ENCODE results near the gene EIF6. TPM values are rescaled to one million over a fixed set of nuclear protein-coding genes. Genes with fewer than 3 reads are reported as not detected.

EIF6 gene
- total RNA-seq, 1 donor from 2014 or later, result 124 TPM

DNA sequence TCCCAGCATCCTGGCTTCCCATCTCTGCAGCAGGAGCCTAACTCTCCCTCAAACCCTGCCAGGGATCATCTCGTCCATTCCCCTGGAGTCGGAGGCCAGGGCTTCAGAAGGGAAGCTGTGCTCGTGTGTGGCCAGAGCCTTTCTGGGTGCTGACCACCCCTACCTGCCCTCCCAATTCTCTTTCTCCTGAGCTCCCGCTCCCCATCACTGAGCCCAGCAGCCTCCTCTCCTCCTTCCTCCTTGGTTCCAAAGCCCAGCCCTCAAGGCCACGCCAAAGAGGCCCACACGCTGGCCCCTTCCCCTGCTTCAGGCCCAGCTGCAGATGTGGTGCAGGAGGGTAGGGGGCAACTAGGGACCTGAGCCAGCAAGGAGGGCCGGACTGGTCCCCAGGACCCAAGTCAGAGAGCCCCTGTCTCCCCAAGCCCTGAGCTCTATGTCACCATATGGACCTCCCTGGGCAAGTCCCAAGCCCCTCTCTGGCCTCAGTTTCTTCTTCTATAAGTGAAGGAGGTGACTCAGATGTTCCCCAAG is 6.4 kb upstream of the EIF6 start:
- TF ChIP-seq POLR2A (IDR thresholded peaks at IDR 0.05) (no peak), POLR2AphosphoS5 (IDR thresholded peaks at IDR 0.05; ENCODE audit: insufficient read depth in 1 of 2, low read depth in 1 of 2) (no peak)
- TF ChIP-seq, protein P1, sequence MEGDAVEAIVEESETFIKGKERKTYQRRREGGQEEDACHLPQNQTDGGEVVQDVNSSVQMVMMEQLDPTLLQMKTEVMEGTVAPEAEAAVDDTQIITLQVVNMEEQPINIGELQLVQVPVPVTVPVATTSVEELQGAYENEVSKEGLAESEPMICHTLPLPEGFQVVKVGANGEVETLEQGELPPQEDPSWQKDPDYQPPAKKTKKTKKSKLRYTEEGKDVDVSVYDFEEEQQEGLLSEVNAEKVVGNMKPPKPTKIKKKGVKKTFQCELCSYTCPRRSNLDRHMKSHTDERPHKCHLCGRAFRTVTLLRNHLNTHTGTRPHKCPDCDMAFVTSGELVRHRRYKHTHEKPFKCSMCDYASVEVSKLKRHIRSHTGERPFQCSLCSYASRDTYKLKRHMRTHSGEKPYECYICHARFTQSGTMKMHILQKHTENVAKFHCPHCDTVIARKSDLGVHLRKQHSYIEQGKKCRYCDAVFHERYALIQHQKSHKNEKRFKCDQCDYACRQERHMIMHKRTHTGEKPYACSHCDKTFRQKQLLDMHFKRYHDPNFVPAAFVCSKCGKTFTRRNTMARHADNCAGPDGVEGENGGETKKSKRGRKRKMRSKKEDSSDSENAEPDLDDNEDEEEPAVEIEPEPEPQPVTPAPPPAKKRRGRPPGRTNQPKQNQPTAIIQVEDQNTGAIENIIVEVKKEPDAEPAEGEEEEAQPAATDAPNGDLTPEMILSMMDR (IDR thresholded peaks at IDR 0.05), result no peak
- intact Hi-C loops (cut with DNase I), result no loop called here
- H3K27ac ChIP-seq, result peak overlapping the region; percentile 31
- H3K4me1 ChIP-seq, result peaks cover 6% of the 10 kb centered on the region
- no peaks in the 10 kb centered on the region for H3K9me3 ChIP-seq
- H3K27me3 ChIP-seq, result no peaks in the 10 kb centered on the region
- peak overlapping the region in 1 of 2 donors; percentile 36 for H3K4me3 ChIP-seq
- DNase-seq (ENCODE audit: extremely low spot score in 2 of 2), result no peak
- H3K36me3 ChIP-seq, result no peaks in the 10 kb centered on the region

DNA sequence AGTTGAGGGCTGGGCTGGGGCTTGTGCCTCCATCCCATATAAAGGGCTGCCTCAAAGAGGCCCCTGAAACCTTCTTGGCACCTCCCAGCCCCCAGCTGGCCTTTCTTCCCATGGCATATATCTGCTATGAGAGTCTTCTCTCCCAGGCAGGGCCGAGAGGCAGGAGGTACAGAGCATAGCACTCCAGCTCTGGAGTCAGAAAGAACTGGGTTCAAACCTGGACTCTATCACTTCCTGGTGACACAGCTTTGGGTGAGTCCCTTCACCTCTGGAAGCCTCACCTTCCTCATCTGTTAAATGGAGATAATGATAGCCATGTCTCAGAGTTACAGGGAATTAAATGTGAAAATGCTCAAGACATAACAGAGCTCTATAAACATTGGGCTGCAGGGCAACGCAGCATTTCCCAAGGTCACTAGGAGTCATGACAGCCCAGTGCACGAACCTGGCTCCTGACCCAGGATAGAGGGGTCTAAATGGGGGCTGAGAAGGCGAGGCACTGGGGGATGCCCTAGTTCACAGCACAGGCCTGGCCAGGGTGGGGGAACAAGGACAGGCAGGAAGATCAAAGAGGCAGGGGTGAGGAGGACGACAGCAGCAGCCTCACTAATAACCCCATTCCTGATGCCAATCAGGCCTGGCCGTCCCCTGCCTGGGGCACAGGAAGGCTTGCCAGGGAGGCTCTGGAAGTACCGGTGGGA is 5.8 kb upstream of the EIF6 start:
- H3K9me3 ChIP-seq, result no peaks in the 10 kb centered on the region
- TF ChIP-seq POLR2A (IDR thresholded peaks at IDR 0.05), result no peak

DNA sequence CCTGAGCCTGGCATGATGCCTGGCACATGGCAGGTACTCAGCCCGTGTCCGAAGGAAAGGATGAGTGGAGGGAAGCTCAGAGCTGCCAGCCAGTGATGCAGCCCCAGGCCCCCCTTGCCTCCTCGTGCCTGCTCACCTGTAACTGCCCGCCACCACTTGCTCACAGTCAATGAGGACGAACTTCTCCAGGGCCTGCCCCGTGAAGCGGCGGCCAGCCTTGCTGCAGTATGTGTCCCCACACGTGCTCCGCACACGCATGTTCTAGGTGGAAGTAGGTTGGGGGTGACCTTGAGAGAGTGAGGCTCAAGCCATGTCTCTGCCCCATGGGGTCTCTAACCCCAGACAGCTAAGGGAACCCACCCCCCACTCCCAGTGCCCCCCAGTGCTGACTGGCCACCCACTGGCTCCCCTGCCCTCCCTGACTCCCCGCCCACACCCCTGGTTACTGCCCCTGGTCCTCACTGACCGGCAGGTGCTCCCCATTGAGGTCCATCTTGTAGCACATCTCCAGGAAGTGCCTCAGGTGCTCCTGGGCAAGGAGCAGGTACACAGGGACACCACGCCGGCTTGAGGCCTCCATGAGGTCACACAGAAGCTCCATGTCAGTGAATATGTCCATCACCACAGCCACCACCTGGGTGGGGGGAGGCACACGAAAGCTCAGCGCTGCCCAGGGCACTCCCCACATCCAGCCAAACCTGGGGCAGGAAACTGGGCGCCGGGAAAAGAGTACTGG is 3.9 kb upstream of the EIF6 start:
- Histone ChIP-seq H3K4me1 (peaks cover 18% of the 10 kb centered on the region), H3K27me3 (no peaks in the 10 kb centered on the region), H3K9me3 (no peaks in the 10 kb centered on the region), H3K27ac (no peak overlapping the region), H3K36me3 (no peaks in the 10 kb centered on the region), H3K4me3 (no peak overlapping the region)
- TF ChIP-seq POLR2AphosphoS5 (IDR thresholded peaks at IDR 0.05; ENCODE audit: insufficient read depth in 1 of 2, low read depth in 1 of 2), result no peak
- TF ChIP-seq POLR2A (IDR thresholded peaks at IDR 0.05), result no peak
- intact Hi-C loops (cut with DNase I), result no loop called here
- DNase-seq (ENCODE audit: extremely low spot score in 2 of 2), result no peak

More for the DNA sequence above, 5.8 kb upstream of the EIF6 start:
- peaks cover 8% of the 10 kb centered on the region for H3K4me1 ChIP-seq
- DNase-seq (ENCODE audit: extremely low spot score in 2 of 2), result no peak
- H3K27ac ChIP-seq, result peak overlapping the region; percentile 31
- no peaks in the 10 kb centered on the region for H3K27me3 ChIP-seq
- peak overlapping the region in 1 of 2 donors; percentile 36 for H3K4me3 ChIP-seq
- intact Hi-C loops (cut with DNase I), result no loop called here
- H3K36me3 ChIP-seq, result no peaks in the 10 kb centered on the region

DNA sequence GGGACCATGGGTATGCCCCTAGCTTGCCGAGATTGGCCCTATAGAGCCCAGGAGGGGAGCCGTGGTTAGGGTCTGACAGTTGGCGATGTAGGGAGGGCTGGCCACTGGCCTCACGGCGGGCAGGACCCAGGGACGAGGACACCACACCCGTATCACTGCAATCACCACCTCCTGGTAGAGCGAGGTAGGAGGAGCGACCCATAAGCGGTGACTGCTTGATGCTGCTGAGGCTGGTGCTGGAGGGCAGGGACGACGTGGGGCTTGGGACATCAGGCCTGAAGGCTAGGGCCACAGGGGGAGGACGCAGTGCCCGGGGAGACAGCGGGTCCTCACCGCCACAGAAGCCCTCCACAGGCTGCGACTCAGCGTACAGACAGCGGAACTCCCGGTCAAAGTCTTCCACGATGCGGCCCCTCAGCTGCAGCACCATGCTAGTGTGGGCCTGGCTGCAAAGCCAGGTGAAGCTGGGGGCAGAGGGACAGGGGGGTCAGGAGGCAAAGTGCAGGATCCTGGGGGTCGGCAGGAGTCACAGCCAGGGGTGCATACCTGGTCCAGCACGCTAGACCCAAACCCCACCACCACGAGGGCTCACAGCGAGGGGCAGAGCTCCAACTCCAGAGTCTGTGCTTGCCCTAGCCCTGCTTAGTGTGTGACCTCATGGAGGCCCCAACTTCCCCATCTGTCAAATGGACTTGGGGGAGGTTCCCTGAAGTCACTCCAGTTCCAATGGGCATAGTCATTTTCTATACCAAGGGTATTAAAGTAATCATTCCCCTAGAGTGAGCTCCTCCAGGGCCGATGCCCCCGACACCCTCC is 3.1 kb upstream of the EIF6 start:
- no peaks in the 10 kb centered on the region for H3K36me3 ChIP-seq
- H3K27me3 ChIP-seq, result no peaks in the 10 kb centered on the region
- peaks cover 23% of the 10 kb centered on the region for H3K4me1 ChIP-seq
- no peaks in the 10 kb centered on the region for H3K9me3 ChIP-seq
- DNase-seq (ENCODE audit: extremely low spot score in 2 of 2), result no peak
- intact Hi-C loops (cut with DNase I), result no loop called here
- TF ChIP-seq POLR2A (IDR thresholded peaks at IDR 0.05), result no peak
- no peak for TF ChIP-seq POLR2AphosphoS5 (IDR thresholded peaks at IDR 0.05; ENCODE audit: insufficient read depth in 1 of 2, low read depth in 1 of 2)
- TF ChIP-seq, protein P1 (IDR thresholded peaks at IDR 0.05), result no peak
- H3K27ac ChIP-seq, result no peak overlapping the region
- no peak overlapping the region for H3K4me3 ChIP-seq

DNA sequence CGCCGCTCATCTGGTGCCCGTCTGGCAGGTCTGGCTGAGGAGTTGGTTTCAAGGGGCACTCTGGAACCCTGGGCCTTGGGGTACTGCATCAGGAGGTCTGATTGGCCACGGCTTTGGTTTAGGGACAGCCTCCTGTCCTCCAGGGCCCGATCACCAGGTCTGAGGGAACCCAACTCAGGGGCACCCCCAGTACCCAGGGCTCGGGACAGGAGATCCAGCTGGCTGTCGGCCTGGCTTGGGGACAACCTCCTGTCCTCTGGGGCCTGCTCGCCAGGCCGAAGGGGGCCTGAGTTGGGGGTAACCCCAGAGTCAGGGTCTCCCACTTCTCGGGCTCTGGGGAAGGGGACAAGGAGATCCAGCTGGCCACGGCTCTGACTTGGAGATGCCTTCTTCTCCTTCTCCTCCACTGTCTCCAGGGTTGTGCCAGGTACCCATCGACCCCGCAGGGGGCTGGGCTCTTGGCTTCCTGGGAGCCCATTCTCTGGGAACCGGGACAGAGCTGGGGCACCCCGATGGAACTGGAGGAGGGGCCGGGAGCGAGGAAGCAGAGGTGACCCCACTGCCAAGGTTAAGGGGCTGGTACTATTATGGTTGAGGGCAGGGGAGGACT is 2.4 kb upstream of the EIF6 start:
- no peak for DNase-seq (ENCODE audit: extremely low spot score in 2 of 2)
- H3K27ac ChIP-seq, result no peak overlapping the region
- no peak overlapping the region for H3K4me3 ChIP-seq
- H3K4me1 ChIP-seq, result peaks cover 27% of the 10 kb centered on the region
- intact Hi-C loops (cut with DNase I), result no loop called here
- TF ChIP-seq POLR2A (IDR thresholded peaks at IDR 0.05), result no peak
- TF ChIP-seq, protein P1 (IDR thresholded peaks at IDR 0.05), result no peak
- TF ChIP-seq POLR2AphosphoS5 (IDR thresholded peaks at IDR 0.05; ENCODE audit: insufficient read depth in 1 of 2, low read depth in 1 of 2), result no peak
- no peaks in the 10 kb centered on the region for H3K27me3 ChIP-seq
- H3K36me3 ChIP-seq, result no peaks in the 10 kb centered on the region
- H3K9me3 ChIP-seq, result no peaks in the 10 kb centered on the region
